Astrocyte of the spinal cord (primary cell): ENCODE data around the gene NCAM1.

Source experiments
- DNase-seq: peaks from one replicate; pipeline ENCODE4 v3.0.0; 2011; ENCODE audit warnings: low read depth, low spot score
- H3K4me3 ChIP-seq: 2 replicates; pipeline ENCODE4 v1.5.1; 2011; ENCODE audit warnings: low read depth, mild to moderate bottlenecking, low read length, moderate library complexity
- in situ Hi-C: cut with HindIII; loops from 2 replicates; pipeline ENCODE4 v1.10.0; 2017; ENCODE audit warnings: low sequenced_read_pairs
- TF ChIP-seq, protein P1 (sequence below): IDR thresholded peaks from 2 replicates; pipeline ENCODE4 v1.5.1; 2012; ENCODE audit warnings: low read depth, mild to moderate bottlenecking, low read length, inconsistent platforms

The NCAM1 gene

DNA sequence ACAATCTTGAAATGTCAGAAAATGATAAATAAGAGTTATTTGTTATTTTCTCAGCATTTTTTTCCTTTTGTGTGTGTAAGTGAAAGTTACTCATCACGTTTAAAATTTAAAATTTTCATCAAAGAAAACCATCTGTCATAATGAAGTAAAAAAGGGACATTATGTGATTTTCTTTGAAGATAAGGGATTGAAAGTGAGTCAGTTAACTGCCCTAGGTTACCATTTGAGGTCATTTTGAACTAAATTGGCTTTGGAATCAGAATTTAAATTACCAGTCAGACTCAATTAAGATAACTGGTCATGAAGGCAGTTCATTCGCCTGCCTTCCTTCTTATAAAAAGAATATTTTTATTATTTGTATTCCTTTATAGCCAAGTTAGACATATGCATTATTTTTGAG is 14.3 kb downstream of the NCAM1 start:
- in situ Hi-C loops = no loop called here

DNA sequence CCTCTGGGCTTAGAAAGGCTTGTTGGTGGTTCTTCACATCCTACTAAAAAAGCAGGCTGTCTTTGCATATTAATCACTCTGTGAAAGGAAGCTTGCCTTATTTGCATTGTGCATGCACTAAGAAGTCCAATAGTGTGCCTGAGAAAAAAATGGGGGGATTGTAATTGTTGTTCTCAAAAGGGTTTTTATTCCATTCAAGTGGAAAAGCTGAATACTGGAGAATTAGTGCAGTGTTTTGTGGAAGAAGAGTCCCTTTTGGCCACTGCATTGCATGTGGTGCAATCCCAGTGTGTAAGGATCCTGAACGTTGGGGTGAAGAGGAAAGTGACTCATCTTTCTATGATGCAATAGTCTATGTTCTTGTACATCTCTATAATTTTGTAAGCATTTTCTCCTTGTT is 16.5 kb downstream of the NCAM1 start:
- TF ChIP-seq, protein P1, sequence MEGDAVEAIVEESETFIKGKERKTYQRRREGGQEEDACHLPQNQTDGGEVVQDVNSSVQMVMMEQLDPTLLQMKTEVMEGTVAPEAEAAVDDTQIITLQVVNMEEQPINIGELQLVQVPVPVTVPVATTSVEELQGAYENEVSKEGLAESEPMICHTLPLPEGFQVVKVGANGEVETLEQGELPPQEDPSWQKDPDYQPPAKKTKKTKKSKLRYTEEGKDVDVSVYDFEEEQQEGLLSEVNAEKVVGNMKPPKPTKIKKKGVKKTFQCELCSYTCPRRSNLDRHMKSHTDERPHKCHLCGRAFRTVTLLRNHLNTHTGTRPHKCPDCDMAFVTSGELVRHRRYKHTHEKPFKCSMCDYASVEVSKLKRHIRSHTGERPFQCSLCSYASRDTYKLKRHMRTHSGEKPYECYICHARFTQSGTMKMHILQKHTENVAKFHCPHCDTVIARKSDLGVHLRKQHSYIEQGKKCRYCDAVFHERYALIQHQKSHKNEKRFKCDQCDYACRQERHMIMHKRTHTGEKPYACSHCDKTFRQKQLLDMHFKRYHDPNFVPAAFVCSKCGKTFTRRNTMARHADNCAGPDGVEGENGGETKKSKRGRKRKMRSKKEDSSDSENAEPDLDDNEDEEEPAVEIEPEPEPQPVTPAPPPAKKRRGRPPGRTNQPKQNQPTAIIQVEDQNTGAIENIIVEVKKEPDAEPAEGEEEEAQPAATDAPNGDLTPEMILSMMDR = no peak
- in situ Hi-C loops = no loop called here
- DNase-seq = peak; percentile 47
- H3K4me3 ChIP-seq = no peak overlapping the region

More for the DNA sequence above, 14.3 kb downstream of the NCAM1 start:
- TF ChIP-seq, protein P1 = no peak
- no peak overlapping the region for H3K4me3 ChIP-seq
- no peak for DNase-seq

DNA sequence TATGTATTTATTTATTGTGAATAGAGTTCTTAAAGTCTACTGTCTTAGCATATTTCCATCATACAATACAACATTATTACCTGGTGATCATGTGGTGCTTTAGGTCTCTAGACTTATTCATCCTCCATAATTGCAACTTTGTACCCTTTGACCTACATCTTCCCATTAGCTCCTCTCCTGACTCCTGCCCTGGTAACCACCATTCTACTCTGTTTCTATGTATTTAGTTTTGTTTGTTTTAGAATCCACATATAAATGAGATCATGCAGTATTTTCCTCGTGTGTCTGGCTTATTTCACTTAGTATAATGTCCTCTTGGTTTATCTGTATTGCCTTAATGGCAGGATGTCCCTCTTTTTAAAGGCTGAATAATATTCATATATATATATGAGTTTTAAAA is 22.7 kb downstream of the NCAM1 start:
- DNase-seq = no peak
- TF ChIP-seq, protein P1 = no peak
- in situ Hi-C loops = no loop called here
- H3K4me3 ChIP-seq = no peak overlapping the region

DNA sequence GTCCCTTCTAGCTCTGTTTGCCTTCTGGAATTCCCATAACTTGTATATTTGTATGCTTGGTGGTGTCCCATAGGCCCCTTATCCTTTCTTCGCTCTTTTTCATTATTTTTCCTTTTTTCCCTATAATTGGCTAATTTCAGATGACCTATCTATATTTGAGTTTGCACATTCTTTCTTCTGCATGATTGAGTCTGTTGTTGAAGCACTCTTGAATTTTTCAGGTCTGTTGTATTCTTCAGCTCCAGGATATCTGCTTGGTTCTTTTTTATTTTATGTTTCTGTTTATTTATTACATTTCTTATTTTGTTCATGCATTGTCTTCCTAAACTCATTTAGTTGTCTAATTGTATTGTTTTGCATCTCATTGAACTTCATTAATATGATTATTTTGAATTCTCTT is 28.0 kb downstream of the NCAM1 start:
- in situ Hi-C loops = no loop called here

DNA sequence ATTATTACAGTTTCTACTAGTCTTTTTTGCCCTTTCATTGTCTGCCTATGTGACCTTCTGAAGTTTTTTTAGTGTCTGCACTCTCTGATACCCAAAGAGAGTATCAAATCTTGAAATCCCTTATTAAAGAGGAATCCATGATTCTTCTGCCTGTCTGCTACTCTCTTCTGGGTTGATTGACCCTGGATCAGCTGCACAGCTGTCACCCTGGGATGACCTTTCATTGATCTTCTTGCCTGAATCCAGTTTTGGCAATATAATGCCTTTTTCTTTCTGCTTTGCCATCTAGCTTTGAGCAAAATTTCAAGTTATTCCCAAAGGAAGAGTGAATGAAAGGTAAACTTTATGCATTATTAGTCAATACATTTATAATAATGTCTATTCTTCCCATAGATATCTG is 32.6 kb downstream of the NCAM1 start:
- TF ChIP-seq, protein P1 = no peak
- no peak for DNase-seq
- in situ Hi-C loops = no loop called here
- H3K4me3 ChIP-seq = no peak overlapping the region

More for the DNA sequence above, 28.0 kb downstream of the NCAM1 start:
- no peak overlapping the region for H3K4me3 ChIP-seq
- TF ChIP-seq, protein P1 = no peak
- DNase-seq = no peak

DNA sequence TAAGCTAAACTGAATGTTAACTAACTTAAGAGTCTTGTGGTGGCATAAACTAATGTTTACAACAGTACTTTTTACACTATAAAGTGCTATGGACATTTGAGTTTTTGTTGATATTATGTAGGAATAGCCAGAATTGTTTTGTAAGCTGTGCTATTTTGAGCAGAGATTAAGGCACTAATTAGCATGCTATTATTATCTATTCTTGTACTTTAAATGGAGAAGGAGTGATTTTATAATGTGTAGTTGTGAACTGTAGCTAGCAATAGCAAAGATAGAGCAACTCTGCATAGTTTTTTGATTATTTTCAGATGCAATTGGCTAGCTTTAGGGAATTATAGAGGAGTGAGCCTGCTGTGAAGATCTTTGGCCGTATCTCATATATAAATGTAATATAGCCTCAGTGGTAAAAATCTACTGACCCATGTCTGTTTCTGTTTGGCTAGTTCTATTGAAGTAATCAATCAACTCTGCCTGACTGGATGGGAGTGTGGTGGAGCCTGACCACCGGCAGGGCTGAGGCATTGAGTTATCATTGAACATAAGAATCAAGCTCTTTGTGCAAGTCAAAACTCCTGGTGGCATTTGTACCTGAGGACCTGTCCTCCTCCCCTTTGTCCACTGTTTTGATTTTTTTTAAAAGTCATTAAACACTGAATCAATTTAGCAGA is 34.3 kb downstream of the NCAM1 start:
- H3K4me3 ChIP-seq = no peak overlapping the region
- DNase-seq = no peak
- TF ChIP-seq, protein P1 = no peak
- in situ Hi-C loops = no loop called here
